Superior temporal gyrus (tissue), 1 donor: Measurements from ENCODE around the gene ATXN1L.
"Not testable (repeated sequence)": the region's sequence is repeated elsewhere in the genome, so short reads cannot be mapped to it uniquely, and the experiment has no call there.

Source experiments
- DNase-seq: peaks from one replicate; pipeline ENCODE4 v3.0.0-alpha.2; 2016; ENCODE audit errors: extremely low spot score

The ATXN1L gene

DNA sequence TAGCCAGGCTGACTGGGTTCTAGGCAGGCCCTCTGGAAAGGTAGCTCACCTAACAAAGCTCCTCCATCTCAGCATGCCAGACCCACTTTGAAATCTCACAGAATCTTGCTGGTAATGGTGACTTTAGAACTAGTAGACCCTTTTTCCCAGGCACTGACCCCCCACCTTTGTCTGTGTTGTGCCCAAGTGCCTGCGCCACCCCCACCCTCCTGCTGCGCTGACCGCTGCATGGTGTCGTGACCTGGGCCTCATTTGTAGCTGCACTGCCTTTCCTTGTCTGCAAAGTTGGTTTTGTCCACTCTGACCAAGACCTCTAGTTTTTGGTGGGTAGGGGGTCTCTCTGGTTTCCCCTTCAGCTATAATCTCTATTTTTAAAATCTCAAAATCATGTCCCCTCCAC lies 6.8 kb downstream of the ATXN1L start:
- no peak for DNase-seq

DNA sequence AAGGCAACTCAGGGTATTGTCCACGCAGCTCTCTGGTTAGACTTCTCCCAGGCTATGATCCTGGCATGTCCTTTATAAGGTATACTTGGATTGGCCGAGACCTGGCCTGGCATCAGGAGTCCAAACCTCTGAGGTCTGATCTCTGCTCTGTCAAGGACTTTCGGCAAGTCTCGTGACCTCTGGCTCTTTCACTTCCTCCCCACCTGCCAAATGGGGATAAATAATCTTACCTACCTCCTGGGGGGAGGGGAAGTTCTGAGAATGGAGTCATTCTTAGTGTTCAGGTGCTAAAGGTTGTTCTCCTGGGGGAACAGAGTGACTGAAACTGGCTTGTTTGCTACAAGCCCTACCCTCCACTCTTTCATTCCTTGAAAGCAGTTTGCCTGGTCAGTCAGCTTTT lies 7.6 kb downstream of the ATXN1L start:
- DNase-seq = no peak

DNA sequence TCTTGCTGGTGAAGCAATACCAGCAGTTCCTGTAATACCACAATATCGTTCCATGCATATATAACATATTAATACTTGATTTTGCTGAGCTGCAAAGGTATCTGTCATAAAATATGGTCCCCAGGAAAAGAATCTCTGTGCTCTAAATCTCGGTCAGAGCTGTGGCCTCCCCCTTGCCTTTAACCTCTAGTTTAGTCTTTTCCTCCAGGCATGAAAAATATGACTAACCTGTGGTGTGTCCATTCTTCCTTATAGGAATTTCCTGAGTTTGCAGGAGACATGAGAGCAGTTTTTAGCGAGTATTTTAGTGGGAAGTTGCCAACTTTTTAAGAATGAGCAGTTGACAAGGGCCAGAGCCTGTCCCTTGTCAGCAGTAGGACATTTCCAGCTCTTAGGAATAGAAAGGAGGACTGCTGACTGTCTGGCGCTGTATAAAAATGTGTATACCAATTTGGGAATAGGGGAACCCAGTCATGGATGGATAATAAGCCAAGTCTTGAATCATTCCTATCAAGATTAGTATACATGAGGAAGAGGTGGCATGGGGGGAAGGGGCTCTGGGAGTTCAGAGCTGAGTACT lies 8.7 kb downstream of the ATXN1L start:
- no peak for DNase-seq

DNA sequence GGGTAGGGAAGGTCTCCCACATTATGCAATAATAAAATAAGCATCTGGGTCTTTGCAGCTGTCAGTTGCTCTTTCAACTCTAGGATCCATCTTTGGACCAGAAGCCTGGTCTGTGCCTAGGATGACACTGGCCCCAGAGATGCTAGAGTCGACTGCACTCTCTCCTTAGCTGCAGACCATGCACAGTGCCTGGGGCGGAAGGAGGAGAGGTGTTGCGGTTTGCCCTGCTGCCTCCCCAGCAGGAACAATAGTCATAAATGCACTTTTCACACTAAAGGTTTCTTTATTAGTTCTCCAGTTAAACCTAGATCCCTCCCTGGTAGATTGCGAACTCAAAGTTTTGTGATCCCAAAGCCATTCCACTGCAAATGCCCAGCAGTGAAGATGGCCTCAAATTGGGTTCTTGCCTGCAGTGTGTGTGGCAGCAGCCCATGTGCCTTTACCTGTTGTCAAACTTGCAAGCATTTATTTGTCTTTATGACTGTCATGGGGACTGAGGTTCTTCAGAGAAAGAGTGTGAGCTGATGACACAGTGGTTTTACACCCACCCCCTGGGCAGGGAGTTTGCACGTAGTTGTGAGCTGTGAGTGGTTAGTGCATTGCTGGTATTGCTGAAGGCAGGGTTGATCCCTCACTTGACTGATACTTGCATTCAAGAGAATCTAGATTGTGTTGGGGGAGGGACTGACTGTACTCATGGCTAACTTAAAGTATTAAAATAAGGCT lies 10.3 kb downstream of the ATXN1L start:
- no peak for DNase-seq

DNA sequence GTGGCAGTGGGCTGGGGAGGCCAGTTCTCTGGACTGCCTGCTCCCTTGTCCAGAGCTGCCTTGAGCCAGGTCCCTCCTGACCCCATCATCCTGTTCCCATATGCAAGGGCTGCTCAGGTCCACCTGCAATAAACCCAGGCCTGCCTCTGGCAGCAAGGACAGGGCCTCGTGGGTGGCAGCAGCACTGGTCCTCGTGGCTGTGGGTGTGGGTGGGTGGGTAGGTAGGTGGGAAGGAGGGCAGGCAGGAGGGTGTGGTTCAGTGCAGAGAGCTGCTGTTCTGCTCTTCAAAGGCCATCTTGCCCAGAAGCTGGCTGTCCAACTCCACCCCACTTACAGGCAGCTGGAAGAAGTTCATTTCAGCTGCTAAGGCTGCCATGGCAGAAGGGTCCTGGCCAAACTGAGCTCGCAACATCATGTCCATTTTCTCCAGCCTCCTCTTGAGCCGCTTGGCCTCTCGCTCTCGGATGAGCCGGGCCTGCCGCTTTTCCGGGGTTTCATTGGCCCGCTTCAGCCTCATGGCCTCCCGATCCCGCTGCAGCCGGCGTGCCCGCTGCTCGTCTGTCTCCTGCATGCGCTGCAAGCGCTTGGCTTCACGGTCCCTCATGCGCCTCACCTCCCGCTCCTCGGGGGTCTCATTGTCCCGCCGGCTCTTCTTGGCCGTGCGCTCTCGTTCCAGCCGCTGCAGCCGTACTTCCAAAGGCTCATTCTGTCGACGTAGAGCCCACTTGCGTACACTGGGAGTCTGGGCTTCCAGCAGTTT lies 14.2 kb downstream of the ATXN1L start:
- no peak for DNase-seq

DNA sequence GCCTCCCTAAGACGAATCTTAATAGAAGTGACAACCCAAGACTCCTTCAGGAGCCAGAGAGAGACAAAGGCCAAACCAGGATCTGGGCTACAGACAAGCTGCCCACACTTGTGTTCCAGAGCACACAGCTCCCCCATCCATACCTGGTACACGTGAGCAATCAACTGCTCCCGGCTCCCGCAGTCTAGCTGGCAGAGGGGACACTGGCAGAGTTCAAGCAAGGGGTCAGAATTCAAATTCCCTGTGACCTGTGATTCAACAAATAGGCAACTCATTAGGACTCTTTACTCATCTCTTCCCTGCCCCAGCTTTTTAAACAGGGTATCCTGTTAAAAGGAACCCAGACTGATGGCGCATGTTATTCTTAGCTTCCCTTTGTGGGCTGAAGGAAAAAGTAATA lies 18.2 kb downstream of the ATXN1L start:
- no peak for DNase-seq

DNA sequence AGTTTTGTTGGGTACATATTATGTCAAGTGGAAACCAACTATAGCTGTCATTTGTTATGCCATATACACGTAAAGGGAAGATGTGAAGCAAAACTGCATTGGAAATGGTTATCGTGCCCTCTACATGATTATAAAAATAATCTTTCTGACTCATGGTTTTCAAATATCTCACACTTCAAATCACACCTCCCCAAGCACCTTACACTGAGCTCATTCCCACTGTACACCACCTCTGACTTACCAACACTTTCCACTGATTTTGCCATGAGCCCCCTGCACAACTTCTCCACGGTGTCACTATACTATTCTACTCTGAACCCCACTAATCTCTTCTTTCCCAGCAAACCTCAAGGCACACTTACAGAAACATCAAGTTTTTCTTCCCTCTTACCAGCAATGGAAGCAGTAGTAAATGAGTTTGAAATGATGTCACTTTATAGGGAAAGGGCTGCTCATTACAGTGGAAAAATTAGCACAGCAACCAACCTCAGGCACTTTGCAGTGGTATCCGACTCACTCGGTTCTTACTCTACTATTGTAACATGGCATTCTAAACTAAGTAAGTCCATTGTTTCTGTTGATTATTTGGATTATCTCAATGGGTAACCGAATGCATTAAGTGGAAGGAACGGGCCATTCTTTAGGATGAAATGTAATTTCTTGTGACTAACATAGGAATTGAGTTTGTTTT lies 19.5 kb downstream of the ATXN1L start:
- DNase-seq = no peak

DNA sequence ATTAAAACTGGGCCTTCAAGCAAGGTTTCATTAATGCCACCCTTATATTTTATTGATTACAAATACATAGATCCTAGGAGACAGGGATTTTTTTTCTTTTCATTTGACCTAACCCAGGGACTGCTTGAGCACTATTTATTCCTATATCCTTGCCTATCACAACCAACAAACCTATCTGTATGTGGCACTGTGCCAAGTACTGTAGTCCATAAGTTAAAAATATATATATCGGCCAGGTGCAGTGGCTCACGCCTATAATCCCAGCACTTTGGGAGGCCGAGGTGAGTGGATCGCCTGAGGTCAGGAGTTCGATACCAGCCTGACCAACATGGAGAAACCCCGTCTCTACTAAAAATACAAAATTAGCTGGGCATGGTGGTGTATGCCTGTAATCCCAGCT lies 21.4 kb downstream of the ATXN1L start:
- DNase-seq = not testable (repeated sequence)

DNA sequence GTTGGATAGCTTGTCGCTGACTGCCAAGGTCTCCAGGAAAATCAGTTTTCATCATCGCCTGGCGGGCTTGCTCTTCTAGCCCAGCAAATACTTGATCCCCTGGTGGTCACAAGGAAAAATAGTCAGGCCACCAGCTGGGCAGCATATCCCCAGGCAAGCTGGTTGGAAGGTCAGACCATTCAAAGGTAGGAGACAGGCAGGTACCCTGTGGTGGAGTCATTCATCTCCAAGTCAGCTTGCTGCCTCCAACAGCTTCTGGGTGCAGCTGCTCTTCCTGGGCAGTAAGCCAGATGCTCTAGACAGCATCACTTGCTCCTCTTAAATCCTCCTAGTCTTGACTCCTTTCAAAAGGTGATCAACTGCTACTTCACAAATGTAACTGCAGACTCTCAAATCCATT lies 22.2 kb downstream of the ATXN1L start:
- DNase-seq = no peak

DNA sequence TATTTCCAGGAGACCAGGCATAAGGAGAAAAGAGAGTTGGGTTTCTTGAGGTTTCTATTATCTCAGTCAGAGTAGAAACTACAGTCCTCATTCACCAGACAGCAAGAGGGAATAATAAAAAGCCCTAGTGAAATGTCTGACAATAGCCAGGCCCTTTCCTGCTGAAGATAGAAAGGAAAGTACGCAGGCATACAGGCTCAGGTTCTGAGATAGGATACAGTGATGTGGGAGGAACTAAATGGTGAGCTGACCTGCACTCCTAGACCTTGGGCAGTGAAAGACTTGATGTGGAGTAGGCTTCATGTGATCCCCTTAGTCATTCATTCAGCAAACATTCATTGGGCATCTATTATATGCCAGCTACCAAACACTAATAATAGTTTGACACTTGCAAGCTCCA lies 23.3 kb downstream of the ATXN1L start:
- DNase-seq = no peak

DNA sequence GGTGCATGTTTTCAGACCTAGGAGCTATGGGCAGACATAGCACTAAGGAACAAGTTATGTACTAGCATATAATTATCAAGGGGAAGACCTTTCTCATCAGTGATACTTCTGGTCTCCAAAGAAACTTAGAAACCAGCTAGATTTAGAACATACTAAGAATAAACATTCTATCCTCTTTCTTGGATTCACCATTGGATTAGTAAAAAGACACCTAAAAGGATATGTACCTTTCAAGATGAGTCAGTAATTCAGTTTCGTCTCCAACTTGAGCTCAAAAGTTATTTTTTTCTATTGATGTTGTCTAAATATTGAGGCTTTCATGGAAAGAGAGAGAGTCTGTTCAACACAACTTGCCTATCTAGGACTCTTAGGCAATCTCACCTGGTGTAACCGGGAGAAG lies 25.0 kb downstream of the ATXN1L start:
- no peak for DNase-seq

DNA sequence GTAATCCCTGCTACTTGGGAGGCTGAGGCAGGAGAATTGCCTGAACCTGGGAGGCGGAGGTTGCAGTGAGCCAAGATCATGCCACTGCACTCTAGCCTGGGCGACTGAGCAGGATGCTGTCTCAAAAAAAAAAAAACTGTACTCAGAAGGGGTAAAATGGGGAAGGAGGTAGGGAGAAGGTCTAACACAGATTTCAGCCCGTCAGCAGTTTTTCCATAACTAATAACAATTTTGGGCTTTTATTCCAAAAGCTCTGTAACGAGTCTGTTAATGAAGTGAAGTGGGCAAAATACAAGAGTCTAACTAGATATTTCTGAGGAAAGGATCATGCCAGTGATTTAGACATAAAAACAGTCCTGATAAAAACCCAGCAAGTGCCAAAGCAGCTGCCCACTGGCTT lies 27.4 kb downstream of the ATXN1L start:
- no peak for DNase-seq

DNA sequence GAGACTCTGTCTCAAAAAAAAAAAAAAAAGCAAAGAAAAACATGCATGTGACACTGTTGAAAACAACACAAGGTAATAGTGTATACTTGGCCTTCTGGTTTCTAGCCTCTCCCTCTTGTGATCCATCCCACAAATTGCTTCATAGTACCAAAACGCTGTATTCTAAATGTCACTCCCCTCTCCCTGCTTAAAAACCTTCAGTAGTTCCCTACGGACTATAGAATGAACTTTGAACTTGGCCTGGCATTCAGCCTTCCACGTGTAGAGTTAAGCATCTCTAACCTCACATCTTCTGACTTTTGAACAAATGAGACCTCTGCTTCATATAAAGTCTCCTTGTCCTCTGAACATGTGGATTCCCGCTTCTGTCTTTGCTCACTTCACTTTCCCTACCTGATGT lies 33.1 kb downstream of the ATXN1L start:
- no peak for DNase-seq

DNA sequence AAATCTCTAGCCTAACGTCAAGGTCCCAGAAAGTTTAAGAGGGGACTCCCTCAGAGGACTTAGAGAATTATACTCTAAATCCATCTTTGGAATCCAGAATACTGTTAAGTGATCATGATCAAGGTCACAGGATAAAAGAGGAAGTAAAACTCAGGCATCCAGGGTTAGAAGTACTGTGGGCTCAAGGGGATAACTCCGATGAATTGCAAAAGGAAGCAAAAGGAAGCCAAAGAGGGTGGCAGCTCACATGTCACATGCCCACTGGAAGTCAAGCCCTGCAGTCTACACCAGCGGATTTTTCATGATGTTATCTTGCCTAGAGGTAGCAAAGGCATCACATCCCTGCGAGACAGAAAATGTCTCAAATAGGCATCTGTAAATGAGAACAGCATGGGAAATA lies 34.4 kb downstream of the ATXN1L start:
- DNase-seq = no peak

DNA sequence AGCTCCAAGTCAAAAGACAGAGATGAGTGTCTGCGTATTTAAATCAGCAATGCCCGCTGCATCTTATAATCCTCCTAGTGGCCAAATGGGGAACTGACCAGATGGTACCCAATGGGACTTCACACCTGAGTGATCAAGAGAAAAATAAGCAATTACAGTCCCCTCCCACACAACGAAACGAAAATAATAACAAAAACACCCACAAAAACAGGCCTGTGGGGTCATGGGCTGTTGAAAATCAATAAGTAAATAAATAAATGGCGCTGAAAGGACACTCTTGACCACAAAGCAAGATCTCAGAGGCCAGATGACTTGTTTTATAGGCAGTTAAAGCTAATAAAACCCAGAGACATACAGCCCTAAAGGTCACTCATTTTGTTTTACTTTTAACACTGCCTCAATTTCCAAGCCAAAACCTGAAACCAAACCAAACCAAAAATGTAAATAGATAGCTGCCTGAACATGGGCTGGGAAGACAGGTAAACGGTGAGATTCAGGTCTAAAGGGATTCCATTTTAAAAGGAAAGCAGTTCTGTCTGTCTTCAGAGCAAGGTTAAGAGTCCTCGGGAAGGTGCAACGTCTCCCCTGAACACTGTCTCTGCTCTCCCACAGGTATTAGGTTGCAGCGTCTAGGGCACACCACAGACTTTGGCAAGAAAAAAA lies 36.9 kb downstream of the ATXN1L start:
- peak; percentile 94 for DNase-seq

DNA sequence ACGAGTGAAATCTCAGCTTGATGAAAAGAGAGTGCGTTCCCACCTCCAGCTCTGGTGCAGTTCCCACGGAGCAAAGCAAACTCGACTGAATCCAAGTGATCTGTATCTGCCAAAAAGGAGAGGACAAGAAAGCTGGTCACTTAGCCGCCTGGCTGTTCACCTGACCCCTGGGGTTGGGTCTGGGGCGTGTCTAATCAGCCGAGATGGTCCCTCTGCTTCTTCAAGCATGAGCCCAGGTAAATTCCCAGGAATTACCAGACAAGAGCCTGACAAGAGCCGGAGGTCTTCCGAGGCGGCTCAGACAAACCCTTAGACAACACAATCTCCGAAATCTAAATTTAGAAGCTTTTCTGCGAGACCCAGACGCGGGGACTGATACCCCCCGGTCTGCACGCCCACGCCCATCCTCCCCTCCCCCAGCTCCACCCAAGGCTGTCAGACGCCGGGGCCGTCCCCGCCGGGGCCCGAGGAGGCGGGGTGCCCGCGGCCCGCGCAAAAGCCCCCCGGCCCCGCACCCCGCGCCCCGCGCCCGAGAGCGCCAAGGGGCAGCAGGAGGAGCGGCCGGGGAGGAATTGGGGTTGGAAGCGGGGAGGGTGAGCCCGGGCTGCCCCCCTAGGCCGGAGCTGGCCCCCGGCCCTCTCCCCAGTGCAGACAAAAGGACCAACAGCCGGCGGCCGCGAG lies 37.5 kb downstream of the ATXN1L start:
- peak; percentile 46 for DNase-seq

DNA sequence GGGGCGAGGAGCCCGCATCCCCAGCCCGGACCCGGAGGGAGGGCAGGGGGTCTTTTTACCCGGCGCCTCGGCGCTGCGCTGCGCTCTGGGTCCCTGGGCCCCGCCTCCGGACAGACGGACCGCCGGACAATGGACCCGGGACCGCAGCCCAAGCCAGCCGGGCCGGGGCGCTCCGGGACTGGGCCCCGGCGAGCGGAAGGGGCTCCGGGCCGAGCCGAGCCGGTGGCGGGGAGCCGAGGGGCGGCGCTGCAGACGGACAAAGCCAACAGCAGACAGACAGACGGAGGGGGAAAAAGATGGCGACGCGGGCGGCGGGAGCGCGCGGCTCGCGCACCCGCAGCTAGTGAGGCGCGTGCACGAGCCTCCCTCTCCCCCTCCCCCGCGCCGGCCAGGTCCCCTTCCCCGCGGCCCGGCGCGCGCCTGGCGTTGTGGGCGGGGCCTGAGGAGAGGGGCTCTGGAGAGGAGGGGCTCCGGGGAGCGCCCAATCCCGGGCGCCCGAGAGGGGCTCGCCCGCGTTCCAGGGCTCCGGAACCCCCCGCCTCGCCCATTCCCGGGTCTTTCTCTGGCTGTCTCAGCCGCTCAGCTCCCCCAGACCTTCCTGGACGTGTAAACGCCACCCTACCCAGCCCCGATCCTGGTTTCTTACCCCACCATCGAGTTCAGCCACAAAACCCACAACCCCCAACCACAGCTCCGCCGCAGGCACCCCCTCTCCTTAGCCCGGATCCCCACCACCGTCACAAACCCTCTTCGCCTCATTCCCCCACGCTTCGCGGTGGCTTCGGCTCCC lies 38.3 kb downstream of the ATXN1L start, which contains the start of gene ZNF821:
Gene ZNF821, minus strand, starts transcription at position 334 of the 790 bp plus-strand sequence. CDS start 4,236 bp downstream, outside the sequence.
- peak; percentile 72 for DNase-seq

DNA sequence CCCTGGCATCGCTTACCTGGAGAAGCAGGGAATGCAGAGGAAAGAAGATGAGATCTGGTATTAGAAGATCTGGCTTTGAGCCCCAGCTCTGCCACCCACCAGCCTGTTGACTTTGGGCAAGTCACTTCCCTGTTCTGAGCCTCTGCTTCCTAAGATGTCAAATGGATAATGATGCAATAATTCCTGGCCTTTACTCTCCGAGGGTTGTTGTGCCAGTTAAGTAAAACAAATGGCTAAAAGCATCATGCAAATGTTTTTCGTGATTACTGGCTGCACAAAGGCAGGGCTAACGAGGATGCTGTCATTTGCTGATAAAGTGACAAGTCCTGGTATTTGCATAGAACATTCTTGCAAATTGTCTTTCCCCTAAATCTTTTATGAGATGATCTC lies 39.5 kb downstream of the ATXN1L start:
- DNase-seq = no peak

DNA sequence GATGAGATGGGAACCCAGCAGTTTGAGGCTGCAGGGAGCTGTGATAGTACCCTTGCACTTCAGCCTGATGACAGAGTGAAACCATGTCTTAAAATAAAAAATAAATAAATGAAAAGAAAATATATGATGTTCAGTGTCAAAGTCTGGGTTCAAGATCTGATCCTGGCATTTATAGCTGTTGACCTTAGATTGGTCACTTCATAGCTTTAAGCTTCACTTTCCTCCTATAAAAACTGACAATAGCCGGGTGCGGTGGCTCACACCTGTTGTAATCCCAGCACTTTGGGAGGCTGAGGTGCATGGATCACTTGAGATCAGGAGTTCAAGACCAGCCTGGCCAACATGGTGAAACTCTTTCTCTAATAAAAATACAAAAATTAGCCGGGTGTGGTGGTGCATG lies 43.4 kb downstream of the ATXN1L start:
- no peak for DNase-seq

DNA sequence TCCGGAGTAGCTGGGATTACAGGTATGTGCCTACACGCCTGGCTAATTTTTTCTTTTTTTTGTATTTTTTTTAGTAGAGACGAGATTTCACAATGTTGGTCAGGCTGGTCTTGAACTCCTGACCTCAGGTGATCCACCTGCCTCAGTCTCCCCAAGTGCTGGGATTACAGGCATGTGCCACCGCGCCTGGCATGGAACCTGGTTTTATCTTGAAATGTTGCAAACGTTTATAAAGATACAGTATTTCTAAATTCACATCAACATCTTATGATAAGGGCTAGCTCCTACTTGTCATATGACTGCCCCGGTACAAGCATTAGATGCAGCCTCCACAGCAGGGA lies 48.1 kb downstream of the ATXN1L start:
- no peak for DNase-seq
